Activated naive CD4-positive, alpha-beta T cell treated with anti-CD3 and anti-CD28 coated beads, Interleukin-2, amount 10 ng/mL, durations not matched to agents 7 days and 5 days (primary cell): ENCODE measurements around the gene CAPN7.
A peak's percentile ranks its signal among the peaks of the same experiment; 100 is the strongest.

ENCODE experiments used
- CTCF ChIA-PET: fragments of 350-600 bp; sonication (Branson Sonifier 250); formaldehyde crosslinking; loops from one replicate; lab custom pipeline; 2021; ENCODE audit warnings: antibody characterized with exemption; lab: Charles Lee
- DNase-seq: peaks from one replicate; pipeline ENCODE4 v3.0.0-alpha.2; 2020
- H3K27ac Mint-ChIP-seq: one replicate; pipeline ENCODE4 v1.8.0; 2021; ENCODE audit warnings: mild to moderate bottlenecking, moderate library complexity, mixed read lengths
- H3K27me3 Mint-ChIP-seq: one replicate; pipeline ENCODE4 v1.8.0; 2021; ENCODE audit warnings: mild to moderate bottlenecking, mixed read lengths
- H3K36me3 Mint-ChIP-seq: one replicate; pipeline ENCODE4 v1.8.0; 2021; ENCODE audit warnings: mixed read lengths
- H3K4me1 Mint-ChIP-seq: one replicate; pipeline ENCODE4 v1.8.0; 2021; ENCODE audit warnings: mixed read lengths
- H3K4me3 Mint-ChIP-seq: one replicate; pipeline ENCODE4 v1.8.0; 2021; ENCODE audit warnings: mild to moderate bottlenecking, moderate library complexity, mixed read lengths
- H3K9me3 Mint-ChIP-seq: one replicate; pipeline ENCODE4 v1.8.0; 2021; ENCODE audit warnings: mixed read lengths

The CAPN7 gene

GRCh38 chr3:15279205-15279604 is 73.2 kb downstream of the CAPN7 start:
- CTCF ChIA-PET, result interaction anchor here (0.6 to 4.1 kb wide), 3 partner anchors 11 to 98 kb away, joined by 4 to 18 read pairs (median 4); no protein-coding TSS in a partner anchor
- H3K4me3 Mint-ChIP-seq, result no peak overlapping the region
- H3K4me1 Mint-ChIP-seq, result peaks cover 54% of the 10 kb centered on the region
- H3K36me3 Mint-ChIP-seq, result peaks cover 28% of the 10 kb centered on the region
- no peak overlapping the region for H3K27ac Mint-ChIP-seq
- DNase-seq, result no peak
- H3K27me3 Mint-ChIP-seq, result peaks cover 4% of the 10 kb centered on the region
- H3K9me3 Mint-ChIP-seq, result no peaks in the 10 kb centered on the region

- Mint-ChIP-seq H3K27me3 (peaks cover 4% of the 10 kb centered on the region), H3K9me3 (no peaks in the 10 kb centered on the region), H3K36me3 (peaks cover 28% of the 10 kb centered on the region), H3K4me3 (no peak overlapping the region), H3K4me1 (peaks cover 52% of the 10 kb centered on the region), H3K27ac (no peak overlapping the region)
- CTCF ChIA-PET, result interaction anchor here (1.0 to 4.1 kb wide), 3 partner anchors 12 to 98 kb away, joined by 3 to 18 read pairs (median 4); partner anchors contain the start of gene SH3BP5
- DNase-seq, result no peak
Measured at GRCh38 chr3:15279671-15280402, 73.8 kb downstream of the CAPN7 start.

GRCh38 chr3:15280853-15281532 is 74.9 kb downstream of the CAPN7 start:
- CTCF ChIA-PET, result interaction anchor here (1.6 to 4.1 kb wide), 2 partner anchors 13 to 97 kb away, joined by 4 to 18 read pairs; no protein-coding TSS in a partner anchor
- Mint-ChIP-seq H3K27ac (no peak overlapping the region), H3K27me3 (peaks cover 4% of the 10 kb centered on the region), H3K4me3 (no peak overlapping the region), H3K36me3 (peaks cover 29% of the 10 kb centered on the region), H3K9me3 (no peaks in the 10 kb centered on the region), H3K4me1 (peaks cover 42% of the 10 kb centered on the region)
- no peak for DNase-seq

- H3K9me3 Mint-ChIP-seq, result no peaks in the 10 kb centered on the region
- H3K4me1 Mint-ChIP-seq, result peaks cover 36% of the 10 kb centered on the region
- DNase-seq, result no peak
- H3K36me3 Mint-ChIP-seq, result peaks cover 29% of the 10 kb centered on the region
- H3K27me3 Mint-ChIP-seq, result peaks cover 4% of the 10 kb centered on the region
- H3K27ac Mint-ChIP-seq, result no peak overlapping the region
- CTCF ChIA-PET, result interaction anchor here (4.1 kb wide), 1 partner anchor 14 kb away, joined by 18 read pairs; no protein-coding TSS in a partner anchor
- H3K4me3 Mint-ChIP-seq, result no peak overlapping the region
Measured at GRCh38 chr3:15281817-15282216, 75.8 kb downstream of the CAPN7 start.

GRCh38 chr3:15283702-15284101 is 77.7 kb downstream of the CAPN7 start:
- no peak overlapping the region for H3K27ac Mint-ChIP-seq
- H3K36me3 Mint-ChIP-seq, result peaks cover 43% of the 10 kb centered on the region
- peaks cover 45% of the 10 kb centered on the region for H3K4me1 Mint-ChIP-seq
- CTCF ChIA-PET, result interaction anchor here (0.9 to 1.0 kb wide), 2 partner anchors 16 to 94 kb away, joined by 3 to 4 read pairs; no protein-coding TSS in a partner anchor
- H3K4me3 Mint-ChIP-seq, result no peak overlapping the region
- H3K27me3 Mint-ChIP-seq, result peaks cover 4% of the 10 kb centered on the region
- DNase-seq, result no peak
- no peaks in the 10 kb centered on the region for H3K9me3 Mint-ChIP-seq

GRCh38 chr3:15284121-15284889 is 78.3 kb downstream of the CAPN7 start:
- Mint-ChIP-seq H3K36me3 (peaks cover 49% of the 10 kb centered on the region), H3K4me1 (peaks cover 46% of the 10 kb centered on the region), H3K9me3 (no peaks in the 10 kb centered on the region), H3K27me3 (peaks cover 4% of the 10 kb centered on the region), H3K4me3 (no peak overlapping the region), H3K27ac (no peak overlapping the region)
- DNase-seq, result no peak
- CTCF ChIA-PET, result interaction anchor here (0.9 to 1.0 kb wide), 2 partner anchors 17 to 93 kb away, joined by 3 to 4 read pairs; no protein-coding TSS in a partner anchor

GRCh38 chr3:15286022-15286421 is 80.0 kb downstream of the CAPN7 start:
- Mint-ChIP-seq H3K9me3 (peaks cover 2% of the 10 kb centered on the region), H3K4me1 (peaks cover 47% of the 10 kb centered on the region), H3K27me3 (peaks cover 4% of the 10 kb centered on the region), H3K27ac (no peak overlapping the region), H3K4me3 (no peak overlapping the region), H3K36me3 (peaks cover 57% of the 10 kb centered on the region)
- DNase-seq, result no peak
- CTCF ChIA-PET, result interaction anchor here (1.6 kb wide), 1 partner anchor 10 kb away, joined by 7 read pairs; no protein-coding TSS in a partner anchor

- Mint-ChIP-seq H3K36me3 (peaks cover 65% of the 10 kb centered on the region), H3K4me1 (peaks cover 64% of the 10 kb centered on the region), H3K27ac (no peak overlapping the region), H3K9me3 (peaks cover 2% of the 10 kb centered on the region), H3K4me3 (no peak overlapping the region), H3K27me3 (no peaks in the 10 kb centered on the region)
- DNase-seq, result no peak
- CTCF ChIA-PET, result interaction anchor here (0.6 to 4.2 kb wide), 4 partner anchors 11 to 280 kb away, joined by 3 to 23 read pairs (median 6); partner anchors contain the start of gene SH3BP5
Measured at GRCh38 chr3:15287565-15288330, 81.7 kb downstream of the CAPN7 start.

- no peak overlapping the region for H3K27ac Mint-ChIP-seq
- H3K9me3 Mint-ChIP-seq, result peaks cover 2% of the 10 kb centered on the region
- H3K36me3 Mint-ChIP-seq, result peaks cover 70% of the 10 kb centered on the region
- peaks cover 70% of the 10 kb centered on the region for H3K4me1 Mint-ChIP-seq
- no peak for DNase-seq
- CTCF ChIA-PET, result interaction anchor here (0.9 to 4.2 kb wide), 3 partner anchors 20 to 91 kb away, joined by 3 to 23 read pairs (median 4); partner anchors contain the start of gene SH3BP5
- H3K4me3 Mint-ChIP-seq, result no peak overlapping the region
- H3K27me3 Mint-ChIP-seq, result no peaks in the 10 kb centered on the region
Measured at GRCh38 chr3:15288331-15289035, 82.4 kb downstream of the CAPN7 start.

GRCh38 chr3:15289661-15290060 is 83.6 kb downstream of the CAPN7 start:
- Mint-ChIP-seq H3K27me3 (no peaks in the 10 kb centered on the region), H3K36me3 (peaks cover 70% of the 10 kb centered on the region), H3K4me3 (peak overlapping the region; percentile 33), H3K27ac (peak overlapping the region; percentile 40), H3K9me3 (peaks cover 2% of the 10 kb centered on the region), H3K4me1 (peaks cover 71% of the 10 kb centered on the region)
- CTCF ChIA-PET, result interaction anchor here (0.9 to 4.2 kb wide), 2 partner anchors 21 to 90 kb away, joined by 3 to 23 read pairs; no protein-coding TSS in a partner anchor
- DNase-seq, result no peak

- no peaks in the 10 kb centered on the region for H3K27me3 Mint-ChIP-seq
- DNase-seq, result no peak
- peaks cover 81% of the 10 kb centered on the region for H3K4me1 Mint-ChIP-seq
- peak overlapping the region; percentile 95 for H3K27ac Mint-ChIP-seq
- CTCF ChIA-PET, result interaction anchor here (0.6 to 4.2 kb wide), 7 partner anchors 15 to 91 kb away, joined by 3 to 23 read pairs (median 4); partner anchors contain the start of gene SH3BP5
- peak overlapping the region; percentile 48 for H3K4me3 Mint-ChIP-seq
- H3K36me3 Mint-ChIP-seq, result peaks cover 74% of the 10 kb centered on the region
- peaks cover 2% of the 10 kb centered on the region for H3K9me3 Mint-ChIP-seq
Measured at GRCh38 chr3:15290736-15291135, 84.7 kb downstream of the CAPN7 start.
